Measurements from ENCODE around the gene MED23.

GRCh38 chr6:131588643-131589042, 39.4 kb downstream of the MED23 start:
- TF ChIP-seq CTCF (conservative IDR thresholded peaks at IDR 0.05): no peak
- TF ChIP-seq EZH2 (IDR thresholded peaks at IDR 0.05; ENCODE audit: low read depth): no peak

Measured in PC-9 (cell line).